Activated T-helper 1 cell treated with anti-CD3 and anti-CD28 coated beads, Interleukin-2, amount 50 U/mL, for 16 hours (primary cell): ENCODE measurements around the gene SCMH1.

Source experiments
- DNase-seq, 2 donors: peaks; one replicate each; pipeline ENCODE4 v3.0.0-alpha.2; 2020; ENCODE audit warnings: low read depth in 1 of 2, low spot score in 1 of 2

Gene SCMH1

DNA sequence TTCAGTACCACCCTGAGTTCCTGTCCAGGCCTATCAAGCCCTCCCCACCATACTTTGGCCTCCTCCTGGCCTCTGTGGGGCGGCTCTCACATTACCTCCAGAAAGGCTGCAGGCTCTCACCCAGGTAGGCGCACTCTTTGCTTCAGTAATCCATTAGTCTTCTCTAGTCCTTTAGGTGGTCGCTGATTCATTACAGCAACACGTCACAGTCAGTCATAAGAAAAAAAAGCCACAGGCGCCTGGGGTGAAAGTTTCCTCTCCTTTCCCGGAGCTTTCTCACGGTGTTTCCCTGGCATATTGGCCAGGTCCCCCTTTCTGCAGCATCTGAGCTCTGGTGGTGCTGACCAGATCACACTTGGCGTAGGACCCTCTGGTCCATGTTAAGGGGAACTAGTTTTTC, 232.6 kb downstream of the SCMH1 start:
- no peak for DNase-seq

DNA sequence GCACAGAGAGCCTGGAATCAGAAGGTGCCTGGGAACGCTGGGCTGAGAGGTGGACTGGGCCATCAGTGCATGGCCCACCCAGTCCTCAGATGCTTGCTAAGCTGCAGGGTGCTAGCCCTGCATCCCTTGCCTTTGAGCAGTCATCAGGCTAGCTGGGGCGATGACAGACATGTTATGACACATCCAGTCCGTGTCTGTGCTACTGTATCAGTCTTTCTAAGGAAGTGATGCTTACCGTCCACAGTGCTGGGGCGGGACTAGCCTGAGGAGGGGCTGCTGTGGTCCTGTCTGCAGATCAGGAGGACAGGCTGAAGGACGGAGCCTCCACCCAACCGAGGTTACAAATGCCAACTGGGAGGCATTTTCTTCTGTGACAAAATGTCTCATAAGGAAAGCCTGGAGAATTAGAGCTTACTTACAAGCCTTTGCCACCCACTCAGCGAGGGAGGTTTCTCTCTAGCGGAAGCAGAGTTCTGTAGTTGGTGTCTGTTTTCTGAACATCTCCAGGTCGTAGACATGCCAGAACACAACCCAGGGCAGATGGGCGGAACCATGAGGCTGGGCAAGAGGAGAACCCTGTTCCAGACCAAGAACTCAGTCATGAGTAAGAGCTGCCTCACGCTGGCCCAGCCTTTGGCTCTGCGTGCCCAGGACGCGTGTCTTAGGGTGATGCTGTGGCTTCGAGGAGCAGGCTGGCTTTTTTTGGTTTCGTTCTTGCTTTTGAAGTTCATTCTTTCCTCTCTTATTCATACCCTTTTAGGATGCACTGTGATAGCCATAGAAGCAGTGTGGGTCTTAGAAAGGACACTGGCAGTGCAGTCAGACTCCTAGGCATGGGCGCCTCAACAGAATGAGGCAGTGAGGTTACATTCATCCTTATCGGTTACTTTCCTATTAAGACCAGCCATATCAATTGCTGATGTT, 234.9 kb downstream of the SCMH1 start:
- DNase-seq, result no peak

DNA sequence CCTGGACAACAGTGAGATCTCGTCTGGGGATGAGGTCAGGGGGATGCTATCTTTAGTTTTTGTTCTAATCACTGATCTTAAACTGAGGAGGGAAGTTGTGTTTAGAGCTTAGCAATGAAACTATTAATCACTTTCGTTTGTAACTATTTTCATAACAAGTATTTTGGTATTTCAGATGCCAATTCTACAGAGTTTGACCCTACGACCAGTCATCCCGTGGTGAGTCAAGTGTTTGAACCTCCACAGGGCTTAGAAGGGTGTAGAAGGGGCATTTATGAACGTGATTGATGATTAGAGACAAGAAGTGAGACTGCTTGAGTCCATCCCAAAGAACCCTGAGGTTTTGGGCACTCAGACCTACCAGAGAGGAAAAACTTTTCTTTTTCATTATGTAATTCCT, 236.2 kb downstream of the SCMH1 start:
- no peak for DNase-seq

DNA sequence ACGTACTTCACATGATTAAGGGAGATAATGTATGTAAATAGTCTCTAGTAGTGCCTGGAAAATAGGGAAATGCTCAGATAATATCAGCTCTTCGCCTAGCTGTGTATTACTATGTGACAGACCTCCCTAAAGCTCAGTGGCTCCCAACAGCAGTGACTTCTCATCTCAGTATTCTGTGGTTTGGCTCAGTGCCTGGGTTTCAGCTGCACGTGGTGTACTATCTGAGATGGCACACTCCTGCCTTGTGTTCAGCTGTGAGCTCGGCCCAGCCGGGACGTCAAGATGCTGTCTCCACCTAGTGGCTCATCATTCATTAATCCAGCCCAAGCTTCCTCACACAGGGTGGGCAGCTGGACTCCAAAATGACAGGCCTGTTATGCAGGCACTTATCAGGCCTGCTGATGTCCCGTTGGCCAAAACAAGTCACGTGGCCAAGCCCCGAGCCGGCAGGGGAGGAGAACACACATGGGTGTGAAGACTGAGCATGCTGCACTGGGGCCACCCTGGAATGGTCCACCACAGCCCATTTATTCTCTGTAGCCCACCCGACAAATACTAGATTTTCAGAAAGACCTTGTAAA, 238.4 kb downstream of the SCMH1 start:
- DNase-seq, result peak; percentile 67

DNA sequence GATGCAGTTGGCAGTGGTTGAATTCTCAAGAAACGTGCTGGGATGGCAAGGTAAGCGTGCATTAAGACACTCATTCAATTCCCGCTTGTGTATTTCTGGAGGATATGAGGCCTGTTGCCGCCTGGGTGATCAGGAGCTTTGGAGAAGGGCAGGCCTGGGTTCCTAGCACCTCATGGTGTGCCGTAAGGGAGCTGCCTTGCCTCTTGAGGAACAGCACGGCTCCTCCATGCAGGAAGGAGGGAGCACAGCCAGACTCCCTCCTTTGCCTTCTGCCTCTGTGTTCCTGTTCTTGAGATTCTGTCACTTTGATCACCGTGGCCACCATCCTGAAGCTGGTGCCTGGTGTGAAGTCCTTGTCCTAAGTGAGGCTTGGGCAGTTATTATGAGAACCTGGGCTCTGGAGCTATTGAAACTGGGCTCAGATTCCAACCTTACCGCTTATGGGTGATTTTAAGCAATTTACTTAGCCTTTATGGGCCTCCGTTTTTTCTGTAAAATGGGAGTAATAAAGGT, 238.9 kb downstream of the SCMH1 start:
- DNase-seq, result no peak

DNA sequence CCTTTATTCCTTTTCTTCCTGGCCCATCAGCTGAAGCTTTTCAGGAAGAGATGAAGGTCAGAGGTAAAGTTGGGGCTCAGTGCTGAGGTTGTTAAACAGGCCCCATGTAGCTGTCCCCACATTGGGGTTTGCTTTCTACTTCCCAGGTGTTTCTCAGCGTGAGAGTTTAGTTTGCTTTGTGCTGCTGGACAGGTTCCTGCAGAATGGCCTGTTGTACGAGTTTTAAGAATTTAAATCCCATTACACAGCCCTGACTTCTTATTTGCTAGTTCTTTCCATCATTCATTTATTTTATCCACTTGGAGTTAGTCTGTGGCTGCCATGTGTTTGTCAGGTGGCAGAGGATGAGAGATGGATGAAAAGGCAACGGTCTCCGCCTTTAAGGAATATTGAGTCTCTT, 243.4 kb downstream of the SCMH1 start:
- DNase-seq, result no peak

DNA sequence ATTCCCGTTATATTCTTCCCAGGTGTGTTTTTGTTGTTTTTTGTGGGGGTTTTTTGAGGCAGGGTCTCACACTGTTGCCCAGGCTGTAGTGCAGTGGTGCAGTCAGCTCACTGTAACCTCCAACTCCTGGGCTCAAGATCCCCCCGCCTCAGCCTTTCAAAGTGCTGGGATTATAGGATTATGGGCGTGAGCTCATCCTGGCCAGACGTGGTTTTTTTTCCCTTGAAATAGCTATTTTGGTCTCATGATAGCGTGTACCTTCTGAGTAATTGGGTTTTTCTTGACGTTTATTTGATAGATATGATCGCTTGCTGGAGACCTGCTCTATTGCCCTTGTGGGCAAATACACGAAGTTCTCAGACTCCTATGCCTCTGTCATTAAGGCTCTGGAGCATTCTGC, 245.0 kb downstream of the SCMH1 start:
- DNase-seq, result no peak

DNA sequence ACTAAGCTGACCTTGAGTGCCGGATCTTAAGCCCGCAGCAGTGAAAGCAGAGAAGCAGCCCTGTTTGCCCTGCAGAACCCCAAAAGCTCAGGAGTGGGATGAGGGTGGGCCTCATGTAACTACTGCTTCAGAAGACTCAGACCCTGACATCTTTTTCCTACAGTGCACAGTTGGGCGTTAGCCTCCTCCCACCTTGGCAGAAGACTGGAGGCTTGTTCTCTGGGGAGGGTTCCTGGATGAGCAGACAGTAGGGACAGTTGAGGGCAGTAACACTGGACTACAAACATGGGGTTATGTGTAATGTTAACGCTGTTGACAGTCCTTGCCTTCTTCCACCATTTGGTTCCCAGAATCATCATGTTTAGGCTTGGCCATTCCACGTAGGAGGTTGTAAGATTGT, 253.0 kb downstream of the SCMH1 start:
- no peak for DNase-seq

DNA sequence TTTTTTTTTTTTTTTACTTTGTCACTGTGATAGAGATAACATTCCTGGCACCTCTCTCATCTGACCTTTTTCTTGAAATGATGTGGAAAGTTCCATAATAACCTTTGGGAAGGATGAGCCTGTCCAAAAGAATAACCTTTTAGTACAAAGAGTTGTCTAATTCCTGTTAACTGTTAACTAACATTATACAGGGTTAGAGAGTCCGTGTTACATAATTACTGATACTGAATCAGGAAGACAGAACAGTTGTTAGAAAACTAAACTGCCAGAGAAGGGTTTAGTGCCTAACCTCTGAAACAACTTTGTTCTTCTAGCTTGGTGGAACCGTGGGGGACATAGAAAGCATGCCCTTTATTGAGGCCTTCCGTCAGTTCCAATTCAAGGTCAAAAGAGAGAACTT, 253.8 kb downstream of the SCMH1 start:
- DNase-seq, result no peak

DNA sequence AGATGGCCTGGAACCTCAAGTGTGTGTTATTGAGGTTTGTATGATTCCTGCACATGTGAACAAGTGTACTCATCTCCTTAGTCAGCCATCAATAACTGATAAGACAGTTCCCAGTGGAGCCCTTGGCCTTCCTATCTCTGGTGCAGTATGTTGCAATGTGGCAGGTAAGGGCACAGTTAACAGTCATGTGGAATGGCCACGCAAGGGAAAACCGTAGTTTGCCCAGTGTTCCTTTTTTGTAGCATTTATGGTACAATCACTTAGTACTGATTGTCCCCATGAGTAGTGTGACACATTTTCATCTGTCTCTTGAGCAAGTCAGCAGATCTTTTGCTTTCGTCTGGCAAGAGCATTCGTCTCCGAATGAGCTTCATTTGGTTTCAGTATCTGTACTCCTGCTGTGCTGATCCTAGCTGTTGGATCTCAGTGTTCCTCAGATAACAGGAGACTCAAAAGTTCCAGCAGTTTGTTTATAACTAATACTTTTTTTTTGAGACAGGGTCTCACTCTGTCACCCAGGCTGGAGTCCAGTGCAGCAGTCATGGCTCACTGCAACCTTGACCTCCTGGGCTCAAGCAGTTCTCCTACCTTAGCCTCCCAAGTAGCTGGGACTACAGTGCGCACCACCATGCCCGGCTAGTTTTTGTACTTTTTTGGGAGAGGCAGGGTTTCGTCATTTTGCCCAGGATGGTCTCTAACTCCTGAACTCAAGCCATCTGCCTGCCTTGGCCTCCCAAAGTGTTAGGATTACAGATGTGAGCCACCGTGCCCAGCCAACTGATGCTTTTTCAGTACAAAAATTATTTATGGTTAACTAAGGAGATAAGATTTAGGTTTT, 254.4 kb downstream of the SCMH1 start:
- no peak for DNase-seq

DNA sequence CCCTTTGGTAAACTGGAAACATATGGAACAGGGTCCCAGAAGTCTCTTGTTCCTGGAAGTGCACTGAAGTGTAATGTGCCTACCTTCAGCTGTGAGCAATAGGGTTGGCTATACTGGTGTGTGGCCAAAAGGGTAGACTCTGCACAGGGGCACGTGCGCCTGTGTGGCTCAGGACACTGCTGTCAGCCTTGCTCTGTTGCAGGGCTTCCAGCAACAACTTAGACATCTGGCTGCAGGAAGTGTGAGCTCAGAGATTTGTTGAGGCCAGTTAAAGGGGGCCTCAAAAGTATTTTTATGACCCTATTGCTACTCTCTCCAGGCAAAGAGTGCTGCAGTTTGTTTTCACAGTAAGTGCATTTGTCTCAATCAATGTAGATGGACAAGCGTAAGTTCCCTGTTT, 255.2 kb downstream of the SCMH1 start:
- no peak for DNase-seq

DNA sequence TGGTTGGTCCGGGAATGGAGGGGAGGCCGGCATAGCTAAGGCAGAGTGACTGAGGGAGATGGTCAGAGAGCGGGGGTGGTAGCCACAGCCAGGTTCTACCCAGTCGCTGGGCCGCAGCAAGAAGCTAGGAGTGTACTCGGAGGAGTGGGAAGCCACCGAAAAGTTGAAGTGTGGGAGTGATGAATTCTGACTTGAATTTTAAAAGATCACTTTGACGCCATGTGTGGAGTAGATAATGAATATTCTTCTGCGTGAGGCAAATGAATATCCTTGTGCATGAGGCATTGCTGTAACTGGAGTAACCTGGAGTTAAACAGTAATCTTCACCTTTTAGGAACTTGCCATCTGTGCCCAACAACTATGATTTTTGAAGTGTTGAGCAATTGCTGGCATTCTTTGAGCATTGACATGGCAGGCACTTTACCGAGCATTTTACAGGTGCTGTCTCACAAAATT, 255.8 kb downstream of the SCMH1 start:
- no peak for DNase-seq

DNA sequence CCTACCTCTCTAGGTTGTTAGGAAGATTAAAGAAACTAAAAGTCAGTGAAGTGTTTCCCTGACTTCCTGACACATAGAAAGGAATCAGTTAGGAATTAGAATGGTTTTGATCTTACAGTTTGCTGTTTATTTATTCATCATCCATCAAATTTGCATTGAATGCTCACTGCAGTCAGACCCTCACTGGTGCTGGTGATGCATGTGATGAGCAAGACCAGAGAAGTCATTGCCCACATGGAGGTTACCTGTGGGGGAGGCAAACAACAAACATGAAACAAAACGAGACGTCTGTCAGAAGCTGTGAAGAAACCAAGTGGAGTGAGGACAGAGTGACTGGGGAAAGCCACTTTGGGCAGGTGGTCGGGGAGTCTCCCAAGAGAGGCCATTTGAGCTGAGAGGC, 256.2 kb downstream of the SCMH1 start:
- DNase-seq, result no peak

DNA sequence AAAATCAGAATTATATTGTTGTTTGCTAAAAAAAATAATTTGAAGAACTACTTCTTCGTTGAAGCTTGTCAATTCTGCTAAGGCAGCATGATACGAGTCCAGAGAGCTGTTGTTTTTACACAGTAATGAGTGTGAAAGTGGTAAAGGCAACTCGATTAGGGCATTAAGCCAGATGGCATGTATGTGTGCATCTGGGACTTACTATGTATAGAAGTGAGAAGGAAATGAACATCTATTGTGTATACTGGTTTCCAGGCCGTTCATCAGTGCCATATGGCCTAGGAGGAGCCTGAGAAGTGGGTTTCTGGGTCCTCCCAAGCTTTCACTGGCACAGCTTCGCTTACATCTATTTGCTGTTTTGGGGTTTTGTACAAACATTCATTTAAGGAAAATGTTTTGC, 256.9 kb downstream of the SCMH1 start:
- no peak for DNase-seq

DNA sequence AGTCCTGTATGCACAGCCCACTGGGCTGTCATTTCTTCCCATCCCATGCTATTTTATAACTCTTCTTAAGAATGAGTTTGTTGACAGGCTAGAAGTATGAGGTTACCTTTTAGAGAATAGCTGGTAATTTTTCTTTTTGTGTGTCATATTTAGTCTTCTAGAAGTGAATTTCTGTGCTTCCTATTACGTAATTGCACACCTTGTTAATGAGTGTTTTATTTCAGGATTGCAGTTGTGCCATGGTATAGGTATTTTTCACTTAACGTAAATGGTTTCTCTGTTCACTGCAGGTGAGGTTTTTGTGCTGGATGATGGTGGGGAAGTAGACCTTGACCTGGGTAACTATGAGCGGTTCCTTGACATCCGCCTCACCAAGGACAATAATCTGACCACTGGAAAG, 257.6 kb downstream of the SCMH1 start:
- no peak for DNase-seq

DNA sequence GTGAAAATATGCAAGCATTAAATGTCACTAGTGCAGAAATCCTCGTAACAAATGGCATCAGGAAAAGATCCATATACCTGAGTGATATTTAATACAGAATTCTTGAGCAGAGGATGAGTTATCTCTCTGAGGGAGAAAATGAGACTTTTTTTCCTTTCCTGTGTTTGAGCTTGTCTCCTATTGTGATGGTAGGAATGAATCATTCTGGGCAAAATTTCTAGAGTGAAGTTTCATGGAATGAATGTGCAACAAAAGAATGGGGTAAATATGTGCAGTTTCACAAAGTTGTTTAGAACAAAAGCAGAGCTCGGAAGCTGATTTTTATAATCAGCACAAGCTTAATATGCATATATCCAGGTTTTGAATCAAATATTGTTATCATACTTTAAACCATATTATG, 258.0 kb downstream of the SCMH1 start:
- no peak for DNase-seq

DNA sequence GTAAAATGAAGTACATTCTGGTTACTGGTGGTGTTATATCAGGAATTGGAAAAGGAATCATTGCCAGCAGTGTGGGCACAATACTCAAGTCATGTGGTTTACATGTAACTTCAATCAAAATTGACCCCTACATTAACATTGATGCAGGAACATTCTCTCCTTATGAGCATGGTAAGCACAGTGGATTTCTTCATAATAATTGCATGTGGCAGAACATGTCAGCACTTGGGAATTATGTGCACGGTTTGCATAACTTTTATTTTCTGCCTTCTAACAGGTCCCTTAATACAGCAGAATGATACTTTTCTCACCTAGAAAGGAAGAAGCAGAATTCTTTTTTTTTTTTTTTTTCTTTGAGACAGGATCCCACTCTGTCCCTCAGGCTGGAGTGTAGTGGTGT, 258.8 kb downstream of the SCMH1 start:
- DNase-seq, result no peak

DNA sequence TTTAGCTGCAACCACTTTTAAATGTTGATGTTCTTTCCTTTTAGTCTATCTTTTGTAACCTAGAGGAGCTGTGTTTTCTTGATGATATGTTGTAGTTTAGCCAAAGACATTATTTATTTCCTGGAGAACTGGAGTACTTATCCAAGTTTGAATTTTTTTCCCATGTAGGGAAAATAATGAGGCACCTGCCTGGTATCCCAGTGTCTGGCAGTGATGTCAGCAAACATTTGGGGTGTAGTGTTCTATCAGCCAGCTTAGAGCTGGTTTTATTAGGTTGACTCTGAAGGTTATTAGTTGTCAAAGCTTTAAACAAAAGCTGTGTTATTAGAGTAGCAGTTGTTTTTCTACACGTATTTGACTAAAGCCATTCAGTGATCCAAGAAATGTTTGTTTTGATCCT, 259.4 kb downstream of the SCMH1 start:
- no peak for DNase-seq

DNA sequence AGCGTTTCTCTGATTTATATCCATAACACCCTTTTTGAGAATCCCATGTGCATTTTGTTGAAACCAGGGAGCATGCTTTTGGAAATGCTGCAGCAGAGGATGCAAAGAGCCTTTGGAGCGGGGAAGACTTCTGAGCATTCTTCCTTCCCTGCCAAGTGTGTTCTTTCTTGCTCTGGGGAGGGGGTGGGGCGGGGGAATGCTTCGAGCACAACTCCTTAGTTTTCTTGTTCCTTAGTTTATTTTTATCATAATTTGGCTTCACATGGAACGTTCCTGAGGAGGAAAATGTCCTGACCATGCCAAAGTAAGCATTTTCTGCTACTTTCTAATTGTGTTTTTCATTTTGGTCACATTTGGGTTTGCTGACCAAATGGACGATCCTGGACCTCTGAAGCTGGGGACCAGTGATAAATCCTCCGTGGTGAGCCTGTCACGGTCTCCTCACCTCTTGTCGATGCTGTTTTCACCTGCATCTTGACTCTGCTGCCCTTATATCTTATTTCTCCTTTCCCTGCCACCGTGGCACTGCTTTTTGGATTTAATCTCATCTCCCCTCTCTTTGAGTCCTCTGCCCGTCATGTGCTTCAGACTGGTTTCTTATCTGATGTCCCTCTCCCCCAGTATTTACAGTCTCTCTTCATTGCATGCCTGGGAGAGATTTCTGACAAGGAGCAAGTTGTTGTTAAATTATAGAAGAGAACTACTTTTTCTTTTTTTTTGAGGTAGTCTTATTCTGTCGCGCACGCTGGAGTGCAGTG, 260.2 kb downstream of the SCMH1 start:
- DNase-seq, result no peak

DNA sequence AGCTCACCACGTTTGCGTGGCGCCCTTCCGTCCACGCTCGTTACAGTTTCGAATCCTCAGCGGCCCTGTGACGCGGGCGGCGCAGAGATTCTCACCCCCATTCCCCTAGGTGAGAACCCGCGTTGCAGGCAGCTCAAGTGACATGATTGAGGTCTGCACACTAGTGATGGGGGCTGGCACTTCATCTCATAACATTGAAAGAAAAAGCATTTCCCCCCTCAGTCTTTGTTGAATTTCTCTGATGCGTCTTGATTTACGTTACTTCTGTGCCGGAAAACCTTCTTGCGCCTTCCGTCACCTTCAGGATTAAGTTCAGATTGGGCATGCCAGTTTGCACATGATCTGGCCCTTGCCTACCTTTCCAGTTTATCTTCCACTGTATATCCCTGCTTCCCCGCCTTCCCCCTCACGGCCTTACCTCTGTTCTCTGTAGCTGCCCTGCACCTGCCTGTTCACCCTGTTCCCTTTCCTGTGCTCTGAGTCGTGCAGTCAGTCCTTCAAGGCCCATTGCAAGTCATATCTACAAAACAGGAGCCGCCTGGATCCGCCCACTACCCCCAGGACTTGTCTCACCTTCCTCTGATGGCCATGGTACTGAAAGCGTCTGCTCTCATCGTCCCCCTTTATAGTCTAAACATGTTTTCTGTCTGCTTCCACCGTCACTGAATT, 261.5 kb downstream of the SCMH1 start:
- peak; percentile 7 to 40 for DNase-seq
